ENCODE measurements around the gene SLC12A7. TPM values are rescaled to one million over a fixed set of nuclear protein-coding genes. Genes with fewer than 3 reads are reported as not detected.

SLC12A7 gene
- polyA plus RNA-seq, 2 donors: 4.0 to 4.7 TPM

DNA sequence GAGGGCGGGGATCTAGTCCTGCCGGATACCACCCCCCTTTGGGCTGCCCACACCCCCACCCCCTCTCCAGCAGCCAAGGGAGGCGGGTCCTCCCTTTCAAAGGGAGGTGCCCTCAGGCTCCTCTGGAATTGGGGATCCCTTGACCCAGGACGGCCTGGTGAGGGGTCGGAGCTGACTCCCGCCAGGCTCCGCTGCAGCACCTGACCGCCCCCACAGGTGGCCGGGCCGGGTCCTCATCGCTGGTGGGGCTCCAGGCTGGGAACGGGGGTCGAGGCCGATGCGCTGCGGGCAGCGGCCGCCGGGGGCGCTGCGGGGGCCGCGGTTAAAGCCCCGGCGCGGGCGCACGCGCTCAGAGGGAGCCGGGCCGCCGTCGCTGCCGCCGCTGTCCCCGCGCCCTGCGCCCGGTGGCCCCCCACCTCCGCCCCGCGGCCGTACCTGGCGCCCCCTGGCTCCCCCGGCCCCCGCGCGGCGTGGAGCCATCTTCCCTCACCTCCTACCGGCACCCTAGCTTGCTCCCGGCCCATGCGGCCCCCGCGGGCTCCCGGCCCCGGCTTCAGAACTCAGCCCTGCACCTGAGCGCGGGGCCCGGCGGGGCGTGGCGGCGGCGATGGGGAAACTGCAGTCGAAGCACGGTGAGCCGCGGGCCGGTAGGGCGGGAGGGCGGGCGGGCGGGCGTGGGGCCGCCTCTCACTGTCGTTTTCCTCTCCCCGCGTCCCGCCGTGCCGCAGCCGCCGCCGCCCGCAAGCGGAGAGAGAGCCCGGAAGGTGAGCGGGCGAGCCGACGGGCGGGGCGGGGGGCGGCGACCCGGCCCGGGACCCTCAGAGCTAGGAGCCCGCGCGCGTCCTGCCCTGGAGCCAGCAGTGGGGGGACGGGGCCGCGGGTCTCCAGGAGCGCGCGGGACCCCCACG lies 103.2 kb downstream of the SLC12A7 start, which contains the start of gene NKD2:
Gene NKD2 (plus strand): TSS at position 352 of the 908 bp plus-strand sequence. CDS start 256 bp downstream, at position 608.
- H3K4me1 ChIP-seq (ENCODE audit: control insufficient read depth in 2 of 2, insufficient read depth in 2 of 2, low read length in 1 of 2): peaks cover 13 to 31% of the 10 kb centered on the region in 2 donors
- H3K27ac ChIP-seq (ENCODE audit: low read depth in 2 of 2, low read length in 1 of 2): no peak within 1 kb of the TSS
- no peaks in the 10 kb centered on the region for H3K36me3 ChIP-seq (ENCODE audit: control insufficient read depth in 2 of 2, insufficient read depth in 2 of 2, low read length in 1 of 2)
- H3K9me3 ChIP-seq (ENCODE audit: control insufficient read depth in 2 of 2, insufficient read depth in 1 of 2, low read depth in 1 of 2, low read length in 1 of 2): peaks cover 0 to 3% of the 10 kb centered on the region in 2 donors
- peak within 1 kb of the TSS; percentile 26 to 39 for H3K4me3 ChIP-seq (ENCODE audit: low read depth in 1 of 2, low read length in 2 of 2)
- peaks cover 0 to 12% of the 10 kb centered on the region in 2 donors for H3K27me3 ChIP-seq (ENCODE audit: control insufficient read depth in 1 of 2, insufficient read depth in 2 of 2, low read length in 2 of 2)
- WGBS, 2 donors: 2% methylated on average over 46 to 108 of the region's 108 CpGs

DNA sequence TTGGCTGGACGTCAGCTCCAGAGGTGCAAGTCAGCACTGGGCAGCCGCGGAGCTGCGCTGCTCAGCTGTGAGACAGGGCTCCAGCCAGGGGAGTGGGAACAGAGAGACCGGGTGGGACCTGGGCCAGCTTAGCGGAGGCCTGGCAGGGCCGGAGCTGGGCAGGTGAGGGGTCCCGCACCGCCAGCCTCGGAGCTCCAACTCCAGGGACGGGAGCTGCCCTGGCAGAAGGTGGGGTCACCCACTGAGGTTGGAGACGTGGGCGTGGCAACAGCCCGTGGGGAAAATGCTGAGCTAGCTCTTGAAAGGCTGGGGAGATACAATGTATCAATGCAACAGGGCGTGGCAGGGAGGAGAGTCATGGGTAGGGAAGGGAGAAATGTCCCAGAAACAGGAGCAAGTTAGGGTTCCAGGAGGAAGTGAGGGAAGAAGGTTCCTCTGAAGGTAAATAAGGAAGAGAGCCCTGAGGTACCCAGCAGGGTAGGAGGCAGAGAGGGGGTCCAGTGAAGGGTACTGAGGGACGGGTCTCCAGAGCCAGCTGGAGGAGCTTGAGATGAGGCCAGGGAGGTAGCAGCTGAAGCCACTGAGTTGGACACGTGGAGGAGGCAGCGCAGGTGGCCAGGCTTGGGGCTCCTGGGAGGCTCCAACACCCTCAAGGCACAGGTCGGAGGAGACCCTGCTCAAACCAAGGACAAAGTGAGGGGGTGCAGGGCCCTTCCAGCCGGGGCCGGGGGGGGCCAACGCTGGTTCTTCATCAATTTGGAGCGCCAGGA lies 104.0 kb downstream of the SLC12A7 start:
- Histone ChIP-seq H3K9me3 (ENCODE audit: control insufficient read depth in 2 of 2, insufficient read depth in 1 of 2, low read depth in 1 of 2, low read length in 1 of 2) (peaks cover 0 to 3% of the 10 kb centered on the region in 2 donors), H3K4me1 (ENCODE audit: control insufficient read depth in 2 of 2, insufficient read depth in 2 of 2, low read length in 1 of 2) (peaks cover 13 to 31% of the 10 kb centered on the region in 2 donors), H3K4me3 (ENCODE audit: low read depth in 1 of 2, low read length in 2 of 2) (no peak overlapping the region), H3K27ac (ENCODE audit: low read depth in 2 of 2, low read length in 1 of 2) (no peak overlapping the region), H3K27me3 (ENCODE audit: control insufficient read depth in 1 of 2, insufficient read depth in 2 of 2, low read length in 2 of 2) (peaks cover 0 to 12% of the 10 kb centered on the region in 2 donors), H3K36me3 (ENCODE audit: control insufficient read depth in 2 of 2, insufficient read depth in 2 of 2, low read length in 1 of 2) (no peaks in the 10 kb centered on the region)
- WGBS, 2 donors: 52 to 53% methylated on average over 23 of the region's 23 CpGs

DNA sequence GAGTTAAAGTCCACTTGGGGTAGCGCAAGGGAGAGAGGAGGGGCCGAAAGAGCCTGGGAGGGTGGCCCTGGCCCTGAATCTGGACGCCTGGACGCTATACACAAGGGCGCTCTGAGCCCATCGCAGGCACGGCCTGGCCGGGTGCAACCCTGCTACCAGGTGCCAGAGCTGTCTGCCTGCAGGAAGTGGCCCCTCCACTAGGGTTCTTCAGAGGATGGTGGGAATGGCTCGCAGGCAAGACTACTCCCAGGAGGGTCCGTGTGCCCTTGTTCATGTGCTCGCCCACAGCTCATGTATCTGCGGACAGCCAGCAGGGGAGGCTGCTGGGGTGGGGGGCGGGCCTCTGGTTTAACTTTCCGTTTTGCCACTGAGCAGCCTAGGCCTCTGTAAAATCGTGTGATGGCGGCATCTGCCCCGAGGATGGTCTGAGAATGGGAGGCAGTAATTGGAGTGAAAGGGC lies 104.6 kb downstream of the SLC12A7 start:
- Histone ChIP-seq H3K27ac (ENCODE audit: low read depth in 2 of 2, low read length in 1 of 2) (no peak overlapping the region), H3K9me3 (ENCODE audit: control insufficient read depth in 2 of 2, insufficient read depth in 1 of 2, low read depth in 1 of 2, low read length in 1 of 2) (peaks cover 0 to 3% of the 10 kb centered on the region in 2 donors), H3K36me3 (ENCODE audit: control insufficient read depth in 2 of 2, insufficient read depth in 2 of 2, low read length in 1 of 2) (no peaks in the 10 kb centered on the region), H3K4me1 (ENCODE audit: control insufficient read depth in 2 of 2, insufficient read depth in 2 of 2, low read length in 1 of 2) (peaks cover 13 to 31% of the 10 kb centered on the region in 2 donors), H3K4me3 (ENCODE audit: low read depth in 1 of 2, low read length in 2 of 2) (no peak overlapping the region), H3K27me3 (ENCODE audit: control insufficient read depth in 1 of 2, insufficient read depth in 2 of 2, low read length in 2 of 2) (peaks cover 0 to 12% of the 10 kb centered on the region in 2 donors)
- 85 to 86% methylated on average over 17 of the region's 17 CpGs for WGBS, 2 donors

DNA sequence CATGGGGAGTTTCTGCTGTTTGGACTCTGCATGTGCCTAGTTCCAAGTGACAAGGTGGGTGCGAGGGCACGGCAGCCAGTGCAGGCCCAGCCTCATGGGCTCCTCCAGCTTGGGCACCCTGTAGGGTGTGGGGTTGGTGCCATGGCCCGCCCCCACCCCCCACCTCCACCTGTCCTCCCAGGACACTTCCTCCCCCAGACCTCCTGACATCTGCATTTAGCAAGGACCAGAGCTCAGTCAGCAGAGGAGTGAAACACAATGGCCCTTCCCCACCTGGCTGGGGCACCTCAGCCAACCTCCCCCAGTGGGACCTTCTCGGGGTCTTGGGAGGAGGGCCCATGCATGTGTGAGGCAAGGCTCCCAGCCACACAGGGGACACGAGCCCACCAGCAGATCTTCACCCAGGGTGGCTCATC lies 105.2 kb downstream of the SLC12A7 start:
- H3K27me3 ChIP-seq (ENCODE audit: control insufficient read depth in 1 of 2, insufficient read depth in 2 of 2, low read length in 2 of 2): peaks cover 0 to 12% of the 10 kb centered on the region in 2 donors
- WGBS, 2 donors: 83 to 89% methylated on average over 5 of the region's 5 CpGs
- H3K36me3 ChIP-seq (ENCODE audit: control insufficient read depth in 2 of 2, insufficient read depth in 2 of 2, low read length in 1 of 2): no peaks in the 10 kb centered on the region
- peaks cover 0 to 3% of the 10 kb centered on the region in 2 donors for H3K9me3 ChIP-seq (ENCODE audit: control insufficient read depth in 2 of 2, insufficient read depth in 1 of 2, low read depth in 1 of 2, low read length in 1 of 2)
- H3K4me1 ChIP-seq (ENCODE audit: control insufficient read depth in 2 of 2, insufficient read depth in 2 of 2, low read length in 1 of 2): peaks cover 13 to 31% of the 10 kb centered on the region in 2 donors
- H3K27ac ChIP-seq (ENCODE audit: low read depth in 2 of 2, low read length in 1 of 2): no peak overlapping the region
- no peak overlapping the region for H3K4me3 ChIP-seq (ENCODE audit: low read depth in 1 of 2, low read length in 2 of 2)

DNA sequence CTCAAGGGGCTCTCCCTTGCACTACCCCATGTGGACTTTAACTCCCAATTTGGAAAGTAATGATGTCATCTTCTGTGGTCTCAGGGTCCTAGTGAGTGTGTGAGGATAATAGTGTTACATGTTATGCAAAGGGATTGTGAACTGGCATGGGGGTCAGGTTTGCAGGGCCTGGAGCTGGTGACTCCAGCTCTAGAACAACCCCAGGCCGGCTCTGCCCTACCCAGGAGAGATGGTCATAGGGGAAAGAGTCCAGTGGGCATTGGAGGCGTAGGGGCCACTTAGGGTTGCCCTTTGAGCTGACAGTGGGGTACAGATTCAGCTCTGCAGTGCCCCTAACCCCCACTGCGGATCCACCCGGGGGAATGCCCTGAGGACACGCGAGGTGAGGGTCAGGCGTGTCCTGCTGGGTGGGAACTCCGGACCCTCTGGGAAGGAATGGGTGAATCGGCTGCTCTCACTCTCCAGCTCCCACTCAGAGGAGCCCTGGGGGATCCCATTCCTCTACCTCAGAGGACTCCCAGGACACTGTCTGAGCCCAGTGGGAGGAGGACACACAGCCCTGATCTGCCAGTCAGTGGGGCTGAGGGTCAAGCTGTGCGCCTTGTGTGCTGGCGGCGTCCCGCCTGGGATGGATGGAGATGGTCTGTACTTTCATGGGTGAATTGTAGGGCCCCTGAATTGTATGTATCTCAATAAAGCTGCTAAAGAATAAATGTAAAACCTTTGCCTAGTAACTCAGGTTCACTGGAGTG lies 105.8 kb downstream of the SLC12A7 start:
- H3K4me1 ChIP-seq (ENCODE audit: control insufficient read depth in 2 of 2, insufficient read depth in 2 of 2, low read length in 1 of 2): peaks cover 13 to 31% of the 10 kb centered on the region in 2 donors
- no peak overlapping the region for H3K27ac ChIP-seq (ENCODE audit: low read depth in 2 of 2, low read length in 1 of 2)
- H3K9me3 ChIP-seq (ENCODE audit: control insufficient read depth in 2 of 2, insufficient read depth in 1 of 2, low read depth in 1 of 2, low read length in 1 of 2): peaks cover 0 to 3% of the 10 kb centered on the region in 2 donors
- no peak overlapping the region for H3K4me3 ChIP-seq (ENCODE audit: low read depth in 1 of 2, low read length in 2 of 2)
- peaks cover 0 to 12% of the 10 kb centered on the region in 2 donors for H3K27me3 ChIP-seq (ENCODE audit: control insufficient read depth in 1 of 2, insufficient read depth in 2 of 2, low read length in 2 of 2)
- 93 to 97% methylated on average over 13 of the region's 13 CpGs for WGBS, 2 donors
- H3K36me3 ChIP-seq (ENCODE audit: control insufficient read depth in 2 of 2, insufficient read depth in 2 of 2, low read length in 1 of 2): no peaks in the 10 kb centered on the region

DNA sequence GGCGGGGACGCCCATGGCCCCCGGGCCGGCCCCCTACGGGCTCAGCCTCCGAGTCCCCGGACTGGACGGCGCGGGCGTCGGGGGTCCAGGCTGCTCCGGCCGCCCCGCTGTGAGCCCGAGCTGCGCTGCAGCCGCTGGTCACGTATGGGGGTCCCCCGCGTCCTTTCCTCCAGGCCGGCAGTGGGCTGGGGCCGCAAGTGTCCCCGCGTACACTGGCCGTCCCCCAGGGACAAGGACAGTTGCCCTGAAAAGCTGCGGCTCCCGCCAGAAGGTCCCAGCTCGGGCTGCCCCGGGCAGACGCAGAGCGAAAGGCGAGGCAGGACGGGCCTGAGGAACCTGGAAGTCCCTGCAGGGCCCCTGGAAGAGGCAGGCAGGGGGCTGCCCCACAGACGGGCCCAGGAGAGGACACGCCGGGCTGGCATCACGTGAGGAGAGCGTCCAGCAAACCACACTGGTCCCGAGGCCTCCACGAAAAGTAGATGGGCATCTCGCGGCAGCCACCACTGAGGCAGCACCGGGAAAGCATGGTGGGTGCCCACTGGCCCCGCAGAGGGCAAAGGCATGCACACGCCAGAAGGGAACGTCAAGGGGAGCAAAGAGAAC lies 106.5 kb downstream of the SLC12A7 start:
- Histone ChIP-seq H3K4me3 (ENCODE audit: low read depth in 1 of 2, low read length in 2 of 2) (peak overlapping the region; percentile 43 to 49), H3K36me3 (ENCODE audit: control insufficient read depth in 2 of 2, insufficient read depth in 2 of 2, low read length in 1 of 2) (no peaks in the 10 kb centered on the region), H3K27me3 (ENCODE audit: control insufficient read depth in 1 of 2, insufficient read depth in 2 of 2, low read length in 2 of 2) (peaks cover 0 to 8% of the 10 kb centered on the region in 2 donors), H3K27ac (ENCODE audit: low read depth in 2 of 2, low read length in 1 of 2) (peak overlapping the region; percentile 18 to 21), H3K4me1 (ENCODE audit: control insufficient read depth in 2 of 2, insufficient read depth in 2 of 2, low read length in 1 of 2) (peaks cover 13 to 28% of the 10 kb centered on the region in 2 donors), H3K9me3 (ENCODE audit: control insufficient read depth in 2 of 2, insufficient read depth in 1 of 2, low read depth in 1 of 2, low read length in 1 of 2) (peaks cover 0 to 3% of the 10 kb centered on the region in 2 donors)
- WGBS, 2 donors: 50 to 54% methylated on average over 44 to 47 of the region's 47 CpGs

DNA sequence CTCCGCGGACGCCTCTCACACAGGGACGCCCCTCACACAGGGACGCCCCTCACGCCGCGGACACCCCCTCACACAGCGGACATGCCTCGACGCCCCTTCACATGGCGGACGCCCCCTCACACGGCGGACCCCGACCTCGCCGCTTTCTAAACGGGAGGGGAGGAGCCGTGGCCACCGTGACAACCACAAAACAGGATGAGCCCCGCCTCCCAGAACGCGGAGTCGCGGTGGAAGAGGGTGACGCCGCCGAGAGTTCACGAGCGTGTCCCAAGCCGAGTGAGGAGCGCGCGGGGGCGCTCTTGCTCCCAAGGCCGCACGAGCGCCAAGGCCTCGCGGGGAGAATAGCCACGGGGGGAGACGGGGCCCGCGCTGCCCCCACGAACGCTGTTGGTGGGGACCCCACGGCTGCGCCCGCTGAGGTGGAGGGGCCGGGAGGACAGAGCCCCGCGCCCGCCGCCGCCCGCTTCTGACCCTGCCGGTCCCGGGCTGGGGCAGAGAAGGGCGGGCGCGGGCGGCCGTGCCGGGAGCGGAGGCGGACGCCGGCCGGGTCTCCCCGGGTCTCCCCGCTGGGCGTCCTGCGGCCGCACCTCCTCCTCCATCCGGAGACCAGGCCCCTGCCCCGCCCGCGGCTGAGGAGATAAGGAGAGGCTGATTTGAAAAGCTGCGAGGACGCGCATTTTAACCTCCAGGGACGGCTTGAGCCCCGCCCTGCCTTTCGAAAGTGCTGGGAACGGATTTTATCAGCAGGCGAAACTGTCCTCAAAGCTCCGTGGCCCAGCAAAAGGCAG lies 107.2 kb downstream of the SLC12A7 start:
- H3K4me1 ChIP-seq (ENCODE audit: control insufficient read depth in 2 of 2, insufficient read depth in 2 of 2, low read length in 1 of 2): peaks cover 13 to 24% of the 10 kb centered on the region in 2 donors
- 1% methylated on average over 77 to 88 of the region's 88 CpGs for WGBS, 2 donors
- H3K4me3 ChIP-seq (ENCODE audit: low read depth in 1 of 2, low read length in 2 of 2): peak overlapping the region; percentile 43 to 49
- H3K9me3 ChIP-seq (ENCODE audit: control insufficient read depth in 2 of 2, insufficient read depth in 1 of 2, low read depth in 1 of 2, low read length in 1 of 2): peaks cover 0 to 3% of the 10 kb centered on the region in 2 donors
- H3K27ac ChIP-seq (ENCODE audit: low read depth in 2 of 2, low read length in 1 of 2): peak overlapping the region; percentile 51 to 68
- H3K27me3 ChIP-seq (ENCODE audit: control insufficient read depth in 1 of 2, insufficient read depth in 2 of 2, low read length in 2 of 2): peaks cover 0 to 7% of the 10 kb centered on the region in 2 donors
- H3K36me3 ChIP-seq (ENCODE audit: control insufficient read depth in 2 of 2, insufficient read depth in 2 of 2, low read length in 1 of 2): no peaks in the 10 kb centered on the region

DNA sequence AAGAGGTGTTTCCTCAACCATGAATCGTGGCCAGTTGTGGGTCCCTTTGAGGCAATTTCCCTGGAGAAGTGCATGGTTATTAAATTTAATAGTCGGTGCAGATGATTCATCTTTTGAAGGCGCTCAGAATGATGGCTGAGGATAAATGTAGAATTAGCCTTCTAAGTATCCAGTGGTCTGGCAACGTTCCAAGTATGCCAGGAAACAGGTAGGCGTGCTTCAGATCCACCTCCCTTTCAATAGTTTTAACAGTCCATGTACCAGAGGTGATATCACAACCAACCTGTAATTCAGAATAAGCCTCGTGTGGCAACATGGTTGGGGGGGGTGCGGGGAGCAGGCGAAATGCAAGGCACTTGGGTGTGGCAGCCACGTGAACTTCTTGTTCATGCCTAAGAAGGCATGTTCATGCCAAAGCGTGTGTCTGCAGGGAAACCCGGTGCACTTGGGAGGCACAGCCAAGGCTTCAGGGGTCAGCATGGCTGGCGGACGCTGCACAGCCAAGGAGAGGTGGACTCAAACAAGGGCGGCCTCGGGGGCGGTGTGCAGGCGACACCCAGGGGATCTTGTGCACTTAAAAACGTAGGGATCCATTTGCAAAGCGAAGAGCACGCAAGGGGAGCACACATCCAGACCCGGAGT lies 108.4 kb downstream of the SLC12A7 start:
- Histone ChIP-seq H3K27ac (ENCODE audit: low read depth in 2 of 2, low read length in 1 of 2) (peak overlapping the region; percentile 22 to 54), H3K4me3 (ENCODE audit: low read depth in 1 of 2, low read length in 2 of 2) (no peak overlapping the region), H3K36me3 (ENCODE audit: control insufficient read depth in 2 of 2, insufficient read depth in 2 of 2, low read length in 1 of 2) (no peaks in the 10 kb centered on the region), H3K4me1 (ENCODE audit: control insufficient read depth in 2 of 2, insufficient read depth in 2 of 2, low read length in 1 of 2) (peaks cover 8 to 19% of the 10 kb centered on the region in 2 donors), H3K27me3 (ENCODE audit: control insufficient read depth in 1 of 2, insufficient read depth in 2 of 2, low read length in 2 of 2) (no peaks in the 10 kb centered on the region), H3K9me3 (ENCODE audit: control insufficient read depth in 2 of 2, insufficient read depth in 1 of 2, low read depth in 1 of 2, low read length in 1 of 2) (peaks cover 0 to 1% of the 10 kb centered on the region in 2 donors)
- WGBS, 2 donors: 40 to 48% methylated on average over 21 of the region's 21 CpGs

Measured in esophagus (tissue), 2 donors.